Measurements from ENCODE around the gene SORCS2.

DNA sequence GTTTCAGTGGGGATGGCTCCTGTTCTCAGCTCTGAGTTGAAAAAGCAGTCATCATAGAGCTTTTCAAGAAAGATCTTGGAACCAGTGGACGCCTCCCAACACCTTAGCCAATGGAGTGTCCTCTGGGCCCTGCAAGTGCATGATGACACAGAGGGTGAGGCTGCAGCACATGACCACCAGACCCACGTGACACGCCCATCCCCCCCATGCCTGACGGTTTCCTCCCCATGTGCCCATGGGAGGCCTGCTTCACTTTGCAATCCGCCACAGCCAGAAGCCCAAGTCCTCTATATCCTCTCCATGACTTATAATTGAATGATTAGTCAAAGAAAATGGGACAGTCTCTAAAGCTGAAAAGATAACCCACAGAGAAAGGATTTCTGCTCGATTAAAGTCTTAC is 560.3 kb downstream of the SORCS2 start:
- TF ChIP-seq TAF1 (IDR thresholded peaks at IDR 0.05; ENCODE audit: low read depth) (no peak), TCF12 (IDR thresholded peaks at IDR 0.05; ENCODE audit: low read depth) (no peak), EP300 (IDR thresholded peaks at IDR 0.05; ENCODE audit: borderline replicate concordance) (no peak), ZBTB7A (IDR thresholded peaks at IDR 0.05; ENCODE audit: low read depth) (no peak), RAD21 (IDR thresholded peaks at IDR 0.05; ENCODE audit: low read depth) (no peak), YY1 (IDR thresholded peaks at IDR 0.05; ENCODE audit: low read depth) (no peak), EGR1 (IDR thresholded peaks at IDR 0.05) (no peak), TEAD4 (IDR thresholded peaks at IDR 0.05) (no peak), CREB1 (IDR thresholded peaks at IDR 0.05; ENCODE audit: low read depth) (no peak), CEBPB (IDR thresholded peaks at IDR 0.05) (no peak), FOXM1 (IDR thresholded peaks at IDR 0.05; ENCODE audit: borderline replicate concordance, low read depth) (no peak)
- TF ChIP-seq, protein P1, sequence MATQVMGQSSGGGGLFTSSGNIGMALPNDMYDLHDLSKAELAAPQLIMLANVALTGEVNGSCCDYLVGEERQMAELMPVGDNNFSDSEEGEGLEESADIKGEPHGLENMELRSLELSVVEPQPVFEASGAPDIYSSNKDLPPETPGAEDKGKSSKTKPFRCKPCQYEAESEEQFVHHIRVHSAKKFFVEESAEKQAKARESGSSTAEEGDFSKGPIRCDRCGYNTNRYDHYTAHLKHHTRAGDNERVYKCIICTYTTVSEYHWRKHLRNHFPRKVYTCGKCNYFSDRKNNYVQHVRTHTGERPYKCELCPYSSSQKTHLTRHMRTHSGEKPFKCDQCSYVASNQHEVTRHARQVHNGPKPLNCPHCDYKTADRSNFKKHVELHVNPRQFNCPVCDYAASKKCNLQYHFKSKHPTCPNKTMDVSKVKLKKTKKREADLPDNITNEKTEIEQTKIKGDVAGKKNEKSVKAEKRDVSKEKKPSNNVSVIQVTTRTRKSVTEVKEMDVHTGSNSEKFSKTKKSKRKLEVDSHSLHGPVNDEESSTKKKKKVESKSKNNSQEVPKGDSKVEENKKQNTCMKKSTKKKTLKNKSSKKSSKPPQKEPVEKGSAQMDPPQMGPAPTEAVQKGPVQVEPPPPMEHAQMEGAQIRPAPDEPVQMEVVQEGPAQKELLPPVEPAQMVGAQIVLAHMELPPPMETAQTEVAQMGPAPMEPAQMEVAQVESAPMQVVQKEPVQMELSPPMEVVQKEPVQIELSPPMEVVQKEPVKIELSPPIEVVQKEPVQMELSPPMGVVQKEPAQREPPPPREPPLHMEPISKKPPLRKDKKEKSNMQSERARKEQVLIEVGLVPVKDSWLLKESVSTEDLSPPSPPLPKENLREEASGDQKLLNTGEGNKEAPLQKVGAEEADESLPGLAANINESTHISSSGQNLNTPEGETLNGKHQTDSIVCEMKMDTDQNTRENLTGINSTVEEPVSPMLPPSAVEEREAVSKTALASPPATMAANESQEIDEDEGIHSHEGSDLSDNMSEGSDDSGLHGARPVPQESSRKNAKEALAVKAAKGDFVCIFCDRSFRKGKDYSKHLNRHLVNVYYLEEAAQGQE (IDR thresholded peaks at IDR 0.05; ENCODE audit: low read depth) = no peak
- TF ChIP-seq, protein P2, sequence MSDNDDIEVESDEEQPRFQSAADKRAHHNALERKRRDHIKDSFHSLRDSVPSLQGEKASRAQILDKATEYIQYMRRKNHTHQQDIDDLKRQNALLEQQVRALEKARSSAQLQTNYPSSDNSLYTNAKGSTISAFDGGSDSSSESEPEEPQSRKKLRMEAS (IDR thresholded peaks at IDR 0.05) = no peak

Data from Ishikawa (cell line).